Osteoblast (primary cell): Measurements from ENCODE around the gene CD63. TPM values are rescaled to one million over a fixed set of nuclear protein-coding genes. Genes with fewer than 3 reads are reported as not detected.

ENCODE experiments used
- DNase-seq: peaks from one replicate; pipeline ENCODE4 v3.0.0; 2011; ENCODE audit warnings: low spot score, mixed read lengths; ENCODE audit not compliant: insufficient read length; ENCODE audit errors: missing footprints
- H2AFZ ChIP-seq: 2 replicates; pipeline ENCODE4 v1.6.0; 2011; ENCODE audit warnings: mild to moderate bottlenecking, low read length
- H3K27ac ChIP-seq: 2 replicates; pipeline ENCODE4 v1.5.1; 2011; ENCODE audit warnings: mild to moderate bottlenecking, low read depth, low read length, moderate library complexity
- H3K27me3 ChIP-seq: 2 replicates; pipeline ENCODE4 v1.6.0; 2012; ENCODE audit warnings: mild to moderate bottlenecking, control low read depth, inconsistent platforms, low read length, moderate library complexity; ENCODE audit not compliant: insufficient read depth
- H3K36me3 ChIP-seq: 2 replicates; pipeline ENCODE4 v1.5.1; 2011; ENCODE audit warnings: mild to moderate bottlenecking, low read length, control low read depth, moderate library complexity; ENCODE audit not compliant: insufficient read depth
- H3K4me1 ChIP-seq: 2 replicates; pipeline ENCODE4 v1.5.1; 2011; ENCODE audit warnings: mild to moderate bottlenecking, low read length, control low read depth, moderate library complexity; ENCODE audit not compliant: insufficient read depth
- H3K4me2 ChIP-seq: 2 replicates; pipeline ENCODE4 v1.6.0; 2011; ENCODE audit warnings: mild to moderate bottlenecking, low read length; ENCODE audit not compliant: insufficient read depth
- H3K4me3 ChIP-seq: fragments of 200-600 bp; sonication (generic); 3 replicates; pipeline ENCODE4 v1.5.1; 2012; ENCODE audit warnings: mild to moderate bottlenecking, low read length, inconsistent platforms; ENCODE audit not compliant: insufficient read depth
- H3K79me2 ChIP-seq: 2 replicates; pipeline ENCODE4 v1.6.0; 2012; ENCODE audit warnings: mild to moderate bottlenecking, low read length, control low read depth, inconsistent platforms; ENCODE audit not compliant: insufficient read depth
- H3K9me3 ChIP-seq: 2 replicates; pipeline ENCODE4 v1.5.1; 2011; ENCODE audit warnings: low read depth, low read length, control low read depth
- H4K20me1 ChIP-seq: 2 replicates; pipeline ENCODE4 v1.6.0; 2012; ENCODE audit warnings: mild to moderate bottlenecking, low read length, control low read depth; ENCODE audit not compliant: insufficient read depth
- total RNA-seq: library from RNA; depleted of rRNA; stranded (reverse); fragments of >200 nt; gene quantifications from 2 replicates; pipeline ENCODE4 v1.2.3, GENCODE V29; 2012
- TF ChIP-seq, protein P1 (sequence below): IDR thresholded peaks from 2 replicates; pipeline ENCODE4 v1.5.1; 2011; ENCODE audit warnings: mild to moderate bottlenecking, low read depth, low read length, moderate library complexity; ENCODE audit errors: extremely low read depth

Gene CD63
- total RNA-seq, 1 donor: 3,072 TPM

DNA sequence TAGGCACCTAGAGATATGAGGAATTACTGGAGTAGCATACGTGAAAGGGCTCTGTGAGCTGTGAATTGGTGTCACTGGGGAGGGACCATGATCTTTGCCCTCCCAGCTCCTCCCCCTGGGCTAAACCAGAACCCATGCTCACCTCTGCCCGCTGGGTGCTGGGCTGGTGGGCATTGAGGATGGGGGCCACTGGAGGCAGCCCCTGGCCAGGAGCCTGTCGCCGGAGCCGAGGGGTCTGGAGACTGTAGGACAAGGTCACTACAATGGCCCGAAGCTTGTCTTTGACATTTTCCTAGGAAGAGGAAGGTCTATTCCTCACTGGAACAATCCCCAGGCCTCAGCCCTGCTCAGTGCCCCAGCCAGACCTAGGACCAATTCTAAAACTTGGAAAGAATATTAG, 32.7 kb downstream of the CD63 start:
- H3K79me2 ChIP-seq: peaks cover 24% of the 10 kb centered on the region
- H4K20me1 ChIP-seq: peaks cover 19% of the 10 kb centered on the region
- no peak overlapping the region for H3K4me3 ChIP-seq
- H3K4me2 ChIP-seq: no peak overlapping the region
- DNase-seq: peak; percentile 23
- peaks cover 88% of the 10 kb centered on the region for H3K36me3 ChIP-seq
- H3K27me3 ChIP-seq: no peaks in the 10 kb centered on the region
- no peaks in the 10 kb centered on the region for H3K9me3 ChIP-seq
- H2AFZ ChIP-seq: no peak overlapping the region
- peaks cover 4% of the 10 kb centered on the region for H3K4me1 ChIP-seq
- no peak overlapping the region for H3K27ac ChIP-seq
- TF ChIP-seq, protein P1, sequence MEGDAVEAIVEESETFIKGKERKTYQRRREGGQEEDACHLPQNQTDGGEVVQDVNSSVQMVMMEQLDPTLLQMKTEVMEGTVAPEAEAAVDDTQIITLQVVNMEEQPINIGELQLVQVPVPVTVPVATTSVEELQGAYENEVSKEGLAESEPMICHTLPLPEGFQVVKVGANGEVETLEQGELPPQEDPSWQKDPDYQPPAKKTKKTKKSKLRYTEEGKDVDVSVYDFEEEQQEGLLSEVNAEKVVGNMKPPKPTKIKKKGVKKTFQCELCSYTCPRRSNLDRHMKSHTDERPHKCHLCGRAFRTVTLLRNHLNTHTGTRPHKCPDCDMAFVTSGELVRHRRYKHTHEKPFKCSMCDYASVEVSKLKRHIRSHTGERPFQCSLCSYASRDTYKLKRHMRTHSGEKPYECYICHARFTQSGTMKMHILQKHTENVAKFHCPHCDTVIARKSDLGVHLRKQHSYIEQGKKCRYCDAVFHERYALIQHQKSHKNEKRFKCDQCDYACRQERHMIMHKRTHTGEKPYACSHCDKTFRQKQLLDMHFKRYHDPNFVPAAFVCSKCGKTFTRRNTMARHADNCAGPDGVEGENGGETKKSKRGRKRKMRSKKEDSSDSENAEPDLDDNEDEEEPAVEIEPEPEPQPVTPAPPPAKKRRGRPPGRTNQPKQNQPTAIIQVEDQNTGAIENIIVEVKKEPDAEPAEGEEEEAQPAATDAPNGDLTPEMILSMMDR: no peak

- Histone ChIP-seq H3K79me2 (peaks cover 17% of the 10 kb centered on the region), H3K4me1 (no peaks in the 10 kb centered on the region), H3K27ac (no peak overlapping the region), H3K4me2 (no peak overlapping the region), H3K9me3 (no peaks in the 10 kb centered on the region), H3K4me3 (no peak overlapping the region), H2AFZ (no peak overlapping the region), H4K20me1 (peaks cover 12% of the 10 kb centered on the region), H3K27me3 (no peaks in the 10 kb centered on the region), H3K36me3 (peaks cover 84% of the 10 kb centered on the region)
- DNase-seq: peak; percentile 19
- TF ChIP-seq, protein P1: no peak
Observed at GRCh38 chr12:55695349-55695748, 33.5 kb downstream of the CD63 start.

- DNase-seq: peak; percentile 22
- TF ChIP-seq, protein P1: no peak
- H4K20me1 ChIP-seq: peaks cover 12% of the 10 kb centered on the region
- H3K79me2 ChIP-seq: peaks cover 10% of the 10 kb centered on the region
- H3K4me2 ChIP-seq: no peak overlapping the region
- peaks cover 78% of the 10 kb centered on the region for H3K36me3 ChIP-seq
- no peaks in the 10 kb centered on the region for H3K27me3 ChIP-seq
- no peaks in the 10 kb centered on the region for H3K4me1 ChIP-seq
- no peak overlapping the region for H3K27ac ChIP-seq
- no peak overlapping the region for H3K4me3 ChIP-seq
- H3K9me3 ChIP-seq: no peaks in the 10 kb centered on the region
- no peak overlapping the region for H2AFZ ChIP-seq
Observed at GRCh38 chr12:55694651-55695050, 34.2 kb downstream of the CD63 start.

- Histone ChIP-seq H3K9me3 (no peaks in the 10 kb centered on the region), H3K27me3 (no peaks in the 10 kb centered on the region), H3K27ac (no peak overlapping the region), H4K20me1 (peaks cover 10% of the 10 kb centered on the region), H2AFZ (no peak overlapping the region), H3K36me3 (peaks cover 79% of the 10 kb centered on the region), H3K79me2 (peaks cover 5% of the 10 kb centered on the region), H3K4me1 (no peaks in the 10 kb centered on the region), H3K4me3 (no peak overlapping the region), H3K4me2 (no peak overlapping the region)
- TF ChIP-seq, protein P1: no peak
- DNase-seq: peak; percentile 31
Observed at GRCh38 chr12:55694188-55694515, 34.7 kb downstream of the CD63 start.
